Esophagus (tissue), 2 donors: Measurements from ENCODE around the gene PLA2G6. TPM values are rescaled to one million over a fixed set of nuclear protein-coding genes. Genes with fewer than 3 reads are reported as not detected.
"Not testable (repeated sequence)": the region's sequence is repeated elsewhere in the genome, so short reads cannot be mapped to it uniquely, and the experiment has no call there.

Source experiments
- H3K27ac ChIP-seq, 2 donors: one replicate each; pipeline ENCODE4 v1.5.1; 2013; ENCODE audit warnings: low read depth in 2 of 2, mild to moderate bottlenecking in 2 of 2, inconsistent platforms in 1 of 2, low read length in 1 of 2, moderate library complexity in 1 of 2
- H3K27me3 ChIP-seq, 2 donors: one replicate each; pipeline ENCODE4 v1.6.1; 2013; ENCODE audit warnings: low read length in 2 of 2, control low read depth in 1 of 2, mild to moderate bottlenecking in 1 of 2; ENCODE audit not compliant: insufficient read depth in 2 of 2, control insufficient read depth in 1 of 2
- H3K36me3 ChIP-seq, 2 donors: one replicate each; pipeline ENCODE4 v1.6.1; 2013; ENCODE audit warnings: low read length in 1 of 2; ENCODE audit not compliant: control insufficient read depth in 2 of 2, insufficient read depth in 2 of 2
- H3K4me1 ChIP-seq, 2 donors: one replicate each; pipeline ENCODE4 v1.6.1; 2013; ENCODE audit warnings: low read length in 1 of 2; ENCODE audit not compliant: control insufficient read depth in 2 of 2, insufficient read depth in 2 of 2
- H3K4me3 ChIP-seq, 2 donors: one replicate each; pipeline ENCODE4 v1.5.1; 2013; ENCODE audit warnings: low read length in 2 of 2, mild to moderate bottlenecking in 2 of 2, low read depth in 1 of 2, moderate library complexity in 1 of 2
- H3K9me3 ChIP-seq, 2 donors: one replicate each; pipeline ENCODE4 v1.6.1; 2013; ENCODE audit warnings: mild to moderate bottlenecking in 2 of 2, low read depth in 1 of 2, low read length in 1 of 2, moderate library complexity in 1 of 2; ENCODE audit not compliant: control insufficient read depth in 2 of 2, insufficient read depth in 1 of 2
- WGBS, 2 donors: extraction: QIAGEN DNeasy Blood & Tissue Kit; methylation state at CpG; one replicate each; pipeline ENCODE4 v1.1.7; 2013; 5-methylcytosine and 5-hydroxymethylcytosine counted together
- polyA plus RNA-seq, 2 donors: library from polyadenylated mRNA; stranded (reverse); fragments of 200-250 nt; gene quantifications; one replicate each; pipeline ENCODE4 v1.2.3, GENCODE V29; 2013
- donor health status: healthy with polysubstance abuse.
- donor health status: Bipolar disorder and iron deficiency.

PLA2G6 gene
- polyA plus RNA-seq, 2 donors, result 14.5 to 36.3 TPM

GRCh38 chr22:38083931-38084631 is 97.5 kb downstream of the PLA2G6 start, which contains the start of gene SLC16A8:
TSS of gene SLC16A8 (minus strand) at chr22:38084184. CDS start at chr22:38082873, 1,311 bp downstream.
- H3K4me3 ChIP-seq, result no peak within 1 kb of the TSS
- H3K9me3 ChIP-seq, result peaks cover 0 to 2% of the 10 kb centered on the region in 2 donors
- peaks cover 15 to 22% of the 10 kb centered on the region in 2 donors for H3K4me1 ChIP-seq
- peaks cover 0 to 4% of the 10 kb centered on the region in 2 donors for H3K27me3 ChIP-seq
- 71 to 76% methylated on average over 16 of the region's 16 CpGs for WGBS, 2 donors
- H3K27ac ChIP-seq, result no peak within 1 kb of the TSS
- peaks cover 0 to 3% of the 10 kb centered on the region in 2 donors for H3K36me3 ChIP-seq

DNA sequence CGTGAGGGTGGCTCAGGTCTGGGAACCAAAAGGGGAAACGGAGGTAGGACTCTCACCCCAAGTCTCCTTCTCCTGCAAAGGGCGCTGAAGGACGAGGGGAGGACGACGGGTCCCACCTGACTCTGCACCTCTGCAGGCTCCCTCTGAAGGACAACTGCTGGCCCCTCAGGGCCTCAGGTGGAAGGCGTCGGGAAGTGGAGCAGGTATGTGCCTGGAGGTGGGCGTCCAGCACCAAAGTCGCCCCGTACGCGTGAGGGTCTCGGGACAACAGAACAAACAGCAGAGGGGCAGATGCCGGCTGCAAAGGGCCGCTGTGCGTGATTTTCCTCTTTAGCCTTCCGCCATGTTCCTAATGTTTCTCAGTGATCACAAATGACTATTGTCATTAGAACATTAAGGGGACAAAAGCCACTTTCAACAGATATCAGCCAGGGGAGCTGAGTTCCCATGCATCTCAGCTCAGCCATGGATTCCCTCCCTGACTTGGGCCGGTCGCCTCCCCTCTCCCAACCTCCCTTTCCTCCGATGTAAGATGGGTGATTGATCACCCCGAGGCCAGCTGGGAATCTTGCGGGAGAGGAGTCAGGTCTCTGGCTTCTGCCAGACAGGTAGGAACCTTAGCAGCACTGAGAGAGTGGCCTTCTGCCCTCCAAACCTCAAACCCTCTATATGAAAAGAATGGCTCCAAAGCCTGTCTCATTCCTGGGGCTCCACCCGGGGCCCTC is 98.5 kb downstream of the PLA2G6 start:
- H3K27ac ChIP-seq, result no peak overlapping the region
- peaks cover 0 to 3% of the 10 kb centered on the region in 2 donors for H3K36me3 ChIP-seq
- H3K4me3 ChIP-seq, result no peak overlapping the region
- 73 to 78% methylated on average over 24 of the region's 24 CpGs for WGBS, 2 donors
- H3K9me3 ChIP-seq, result peaks cover 0 to 2% of the 10 kb centered on the region in 2 donors
- peaks cover 0 to 4% of the 10 kb centered on the region in 2 donors for H3K27me3 ChIP-seq
- peaks cover 12 to 17% of the 10 kb centered on the region in 2 donors for H3K4me1 ChIP-seq

DNA sequence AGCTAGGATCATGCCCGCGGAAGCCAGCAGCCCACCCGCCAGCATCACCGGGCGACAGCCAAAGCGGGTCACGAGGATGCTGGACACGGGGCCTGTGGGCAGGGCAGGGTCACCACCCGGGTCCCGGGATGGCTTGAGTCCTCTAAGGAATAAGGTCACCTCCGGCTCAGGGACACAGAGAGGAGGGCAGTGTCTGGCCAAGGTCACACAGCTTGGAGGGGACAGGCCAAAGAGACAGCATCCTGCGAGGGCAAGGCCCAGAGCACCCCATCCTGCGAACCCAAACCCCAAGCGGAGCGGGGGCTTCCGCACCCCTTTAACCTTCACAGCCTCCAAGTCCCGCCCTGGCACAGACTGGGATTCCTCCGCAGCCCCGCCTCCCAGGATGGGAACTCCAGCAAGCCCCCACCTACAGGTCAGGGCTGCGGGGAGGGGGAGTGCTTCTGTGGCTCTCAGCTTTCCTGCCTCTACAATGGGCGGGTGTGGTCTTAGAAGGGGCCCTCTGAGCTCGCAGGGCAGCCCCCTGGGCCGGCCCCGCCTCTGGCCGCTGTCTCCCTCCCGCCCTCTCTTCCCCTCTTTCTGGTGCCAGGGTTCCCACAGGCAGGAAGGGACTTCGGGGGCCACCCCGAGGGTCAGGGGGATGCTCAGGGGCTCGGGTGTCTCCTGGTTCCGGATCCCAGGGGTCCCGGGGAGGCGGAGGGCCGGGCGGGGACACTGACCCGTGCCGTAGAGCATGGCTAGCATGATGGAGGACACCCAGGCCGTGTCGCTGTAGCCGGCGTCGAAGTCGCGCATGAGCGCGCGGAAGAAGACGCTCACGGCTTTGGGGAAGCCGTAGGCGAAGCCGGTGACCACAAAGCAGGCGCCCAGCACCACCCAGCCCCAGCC is 99.4 kb downstream of the PLA2G6 start:
- Histone ChIP-seq H3K27me3 (peaks cover 0 to 4% of the 10 kb centered on the region in 2 donors), H3K9me3 (peaks cover 0 to 2% of the 10 kb centered on the region in 2 donors), H3K4me1 (peaks cover 12 to 17% of the 10 kb centered on the region in 2 donors), H3K36me3 (peaks cover 0 to 3% of the 10 kb centered on the region in 2 donors), H3K4me3 (peak overlapping the region; percentile 30 to 45), H3K27ac (no peak overlapping the region)
- 16 to 17% methylated on average over 50 to 52 of the region's 52 CpGs for WGBS, 2 donors

DNA sequence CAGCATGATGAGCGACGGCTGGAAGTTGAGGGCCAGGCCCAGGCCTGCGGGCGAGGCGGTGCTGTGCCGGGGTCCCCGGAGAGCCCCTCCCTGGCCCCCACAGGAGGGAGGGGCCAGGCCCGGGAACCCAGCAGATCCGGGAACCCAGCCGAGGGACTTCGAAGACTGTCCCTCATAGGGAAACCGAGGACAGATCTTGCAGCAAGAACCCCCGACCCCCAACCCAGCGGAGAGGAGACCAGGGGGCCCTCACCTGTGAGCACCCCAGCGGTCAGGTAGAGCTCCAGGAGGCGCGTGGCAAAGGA is 100.0 kb downstream of the PLA2G6 start:
- peaks cover 0 to 4% of the 10 kb centered on the region in 2 donors for H3K27me3 ChIP-seq
- H3K27ac ChIP-seq, result no peak overlapping the region
- H3K9me3 ChIP-seq, result peaks cover 0 to 2% of the 10 kb centered on the region in 2 donors
- H3K36me3 ChIP-seq, result peaks cover 0 to 3% of the 10 kb centered on the region in 2 donors
- peak overlapping the region; percentile 30 to 45 for H3K4me3 ChIP-seq
- H3K4me1 ChIP-seq, result peaks cover 12 to 15% of the 10 kb centered on the region in 2 donors
- WGBS, 2 donors, result 6 to 8% methylated on average over 17 of the region's 17 CpGs

DNA sequence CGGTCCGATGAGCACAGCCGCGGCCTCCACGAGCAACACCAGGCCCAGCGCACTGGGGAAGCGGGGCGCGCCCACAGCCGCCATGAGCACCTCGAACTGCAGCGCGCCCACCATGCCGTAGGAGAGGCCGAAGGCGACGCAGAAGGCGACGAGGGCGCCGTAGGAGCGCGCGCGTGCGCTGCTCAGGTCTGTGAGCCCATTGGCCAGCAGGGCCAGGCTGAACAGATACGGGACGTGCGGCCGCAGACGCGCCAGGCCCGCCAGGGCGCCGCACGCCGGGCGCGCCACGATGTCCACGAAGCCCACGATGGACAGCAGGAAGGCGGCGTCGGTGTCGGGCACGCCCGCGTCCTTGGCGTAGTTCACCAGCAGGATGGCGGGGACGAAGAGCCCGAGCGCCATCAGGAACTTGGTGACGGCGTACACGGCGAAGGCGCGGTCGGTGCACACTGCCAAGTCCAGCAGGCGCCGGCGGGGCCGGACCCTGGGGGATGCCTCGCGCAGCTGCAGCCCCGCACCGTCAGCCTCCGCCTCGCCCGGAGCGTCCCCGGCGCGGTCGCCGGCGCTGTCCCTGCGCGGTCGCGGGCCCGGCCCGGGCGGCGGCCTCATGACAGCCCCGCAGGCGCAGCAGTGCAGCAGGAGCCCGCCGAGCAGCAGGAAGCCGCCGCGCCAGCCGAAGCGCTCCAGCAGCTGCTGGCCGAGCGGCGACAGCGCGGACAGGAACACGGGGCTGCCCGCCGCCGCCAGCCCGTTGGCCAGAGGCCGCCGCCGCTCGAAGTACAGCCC is 100.6 kb downstream of the PLA2G6 start:
- peak overlapping the region; percentile 30 to 45 for H3K4me3 ChIP-seq
- H3K27ac ChIP-seq, result no peak overlapping the region
- H3K4me1 ChIP-seq, result peaks cover 12% of the 10 kb centered on the region in 2 donors
- peaks cover 0 to 4% of the 10 kb centered on the region in 2 donors for H3K27me3 ChIP-seq
- WGBS, 2 donors, result 4 to 5% methylated on average over 93 to 110 of the region's 110 CpGs
- peaks cover 0 to 5% of the 10 kb centered on the region in 2 donors for H3K36me3 ChIP-seq
- peaks cover 0 to 2% of the 10 kb centered on the region in 2 donors for H3K9me3 ChIP-seq

- H3K4me1 ChIP-seq, result peaks cover 12% of the 10 kb centered on the region in 2 donors
- H3K36me3 ChIP-seq, result peaks cover 0 to 2% of the 10 kb centered on the region in 2 donors
- no peak overlapping the region for H3K27ac ChIP-seq
- H3K4me3 ChIP-seq, result peak overlapping the region in 1 of 2 donors; percentile 30
- H3K9me3 ChIP-seq, result peaks cover 0 to 2% of the 10 kb centered on the region in 2 donors
- H3K27me3 ChIP-seq, result peaks cover 0 to 4% of the 10 kb centered on the region in 2 donors
- 55 to 64% methylated on average over 11 of the region's 11 CpGs for WGBS, 2 donors
Measured at GRCh38 chr22:38080474-38080849, 101.2 kb downstream of the PLA2G6 start.

- Histone ChIP-seq H3K4me3 (no peak overlapping the region), H3K9me3 (peaks cover 0 to 2% of the 10 kb centered on the region in 2 donors), H3K27ac (no peak overlapping the region), H3K4me1 (peaks cover 12% of the 10 kb centered on the region in 2 donors), H3K36me3 (peaks cover 0 to 8% of the 10 kb centered on the region in 2 donors), H3K27me3 (peaks cover 0 to 4% of the 10 kb centered on the region in 2 donors)
- 85 to 89% methylated on average over 7 of the region's 7 CpGs for WGBS, 2 donors
Measured at GRCh38 chr22:38079804-38080203, 101.8 kb downstream of the PLA2G6 start.

DNA sequence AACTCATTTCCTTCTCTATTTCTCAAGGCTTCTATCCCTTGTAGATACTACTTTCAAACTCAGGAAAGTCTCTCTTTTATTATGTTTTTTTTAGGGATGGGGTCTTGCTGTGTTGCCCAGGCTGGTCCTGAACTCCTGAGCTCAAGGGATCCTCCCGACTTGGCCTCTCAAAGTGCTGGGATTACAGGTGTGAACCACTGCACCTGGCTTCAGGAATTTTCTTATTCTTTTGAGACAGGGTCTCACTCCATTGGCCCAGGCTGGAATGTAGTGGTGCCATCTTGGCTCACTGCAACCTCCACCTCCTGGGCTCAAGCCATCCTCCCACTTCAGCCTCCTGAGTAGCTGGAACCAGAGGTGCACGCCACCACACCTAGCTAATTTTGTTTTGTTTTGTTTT is 102.4 kb downstream of the PLA2G6 start:
- not testable (repeated sequence) for H3K27ac ChIP-seq
- H3K36me3 ChIP-seq, result peaks cover 0 to 13% of the 10 kb centered on the region in 2 donors
- WGBS, 2 donors, result 97% methylated on average over 2 of the region's 2 CpGs

More for the DNA sequence above, 102.4 kb downstream of the PLA2G6 start:
- H3K4me1 ChIP-seq, result peaks cover 12% of the 10 kb centered on the region in 2 donors
- H3K27me3 ChIP-seq, H3K4me3 ChIP-seq, H3K9me3 ChIP-seq: not testable (repeated sequence)
